HepG2 (cell line): ENCODE data around the gene KDM3B. TPM values are rescaled to one million over a fixed set of nuclear protein-coding genes. Genes with fewer than 3 reads are reported as not detected.

Experiments
- ATAC-seq: fragments of 200-7000 bp; cut with Tn5 transposase; 3 replicates; pipeline ENCODE4 v1.9.1; 2020; ENCODE audit warnings: mild to moderate bottlenecking, moderate library complexity
- BruUV-seq: library from RNA; stranded (reverse); fragments of 400-500 nt; replicated peaks from 2 replicates; lab custom pipeline; 2021; lab: Mats Ljungman, UMichigan
- CTCF ChIA-PET: fragments of 300-600 bp; formaldehyde crosslinking; extraction: SDS; loops from one replicate; lab custom pipeline; 2021; ENCODE audit warnings: low total read pairs, inconsistent platforms, low intra/inter-chr PET ratio; lab: Yijun Ruan, JAX
- POLR2A ChIA-PET: fragments of 350-600 bp; sonication (Branson Sonifier 250); formaldehyde crosslinking; loops from one replicate; lab custom pipeline; 2020; ENCODE audit warnings: antibody characterized with exemption, inconsistent platforms; lab: Yijun Ruan, JAX
- DNase-seq: peaks from one replicate; pipeline ENCODE4 v3.0.0-alpha.2; 2015; ENCODE audit warnings: low spot score
- FAIRE-seq: peaks from 3 replicates; lab custom pipeline; 2011; peaks lifted over from hg19 to GRCh38; lab: Jason Lieb, UNC
- H2AFZ ChIP-seq: one replicate; pipeline ENCODE4 v1.6.1; 2011; ENCODE audit warnings: low read length, inconsistent platforms
- H3K27ac ChIP-seq: fragments of 300-600 bp; 3 replicates; pipeline ENCODE4 v1.8.0; 2011; ENCODE audit warnings: mixed run types, mild to moderate bottlenecking, mixed read lengths, low read length, inconsistent platforms; ENCODE audit not compliant: insufficient read depth; ENCODE audit errors: extremely low read length
- H3K27me3 ChIP-seq, 2 experiments: fragments of 200-600 bp in 1 of 2; 2 replicates in 1 of 2; 3 replicates in 1 of 2; pipeline versions ENCODE4 v1.6.0 to v1.8.0; 2011; ENCODE audit warnings: low read length in 2 of 2, mild to moderate bottlenecking in 2 of 2, moderate library complexity in 2 of 2, inconsistent platforms in 1 of 2; ENCODE audit not compliant: insufficient read depth in 2 of 2, control insufficient read depth in 1 of 2
- H3K36me3 ChIP-seq, 2 experiments: fragments of 200-600 bp in 1 of 2; replicated peaks in 1 of 2; 2 replicates in 1 of 2; 3 replicates in 1 of 2; pipeline versions ENCODE4 v1.5.1 to v1.8.0; 2011; ENCODE audit warnings: low read length in 2 of 2, inconsistent platforms in 1 of 2; ENCODE audit not compliant: insufficient read depth in 2 of 2, control insufficient read depth in 1 of 2
- H3K4me1 ChIP-seq: 2 replicates; pipeline ENCODE4 v1.5.1; 2012; ENCODE audit warnings: low read length, inconsistent platforms; ENCODE audit not compliant: insufficient read depth
- H3K4me2 ChIP-seq: 2 replicates; pipeline ENCODE4 v1.6.0; 2011; ENCODE audit warnings: low read depth, low read length, inconsistent platforms
- H3K4me3 ChIP-seq, 3 experiments: fragments of 200-600 bp in 1 of 3; sonication (generic), shearing (Covaris generic) in 1 of 3; replicated peaks in 1 of 3; 2 replicates each; pipeline ENCODE4 v1.5.1; 2011 to 2016; ENCODE audit warnings: low read length in 3 of 3, inconsistent platforms in 2 of 3, low read depth in 2 of 3, mild to moderate bottlenecking in 2 of 3, control low read depth in 1 of 3, mixed read lengths in 1 of 3; ENCODE audit not compliant: insufficient read depth in 1 of 3
- H3K79me2 ChIP-seq: one replicate; pipeline ENCODE4 v1.6.1; 2011; ENCODE audit warnings: low read length, inconsistent platforms; ENCODE audit not compliant: insufficient read depth
- H3K9ac ChIP-seq: 2 replicates; pipeline ENCODE4 v1.6.0; 2011; ENCODE audit warnings: mild to moderate bottlenecking, low read depth, low read length, inconsistent platforms; ENCODE audit not compliant: insufficient read depth
- H3K9me3 ChIP-seq: 2 replicates; pipeline ENCODE4 v1.5.1; 2012; ENCODE audit warnings: mild to moderate bottlenecking, low read length
- H4K20me1 ChIP-seq: 2 replicates; pipeline ENCODE4 v1.6.0; 2011; ENCODE audit warnings: inconsistent platforms, mild to moderate bottlenecking, low read length, moderate library complexity; ENCODE audit not compliant: insufficient read depth
- MATR3 ChIP-seq: sonication (generic); formaldehyde crosslinking; IDR thresholded peaks from 2 replicates; pipeline ENCODE4 v1.4.0; 2020; ENCODE audit warnings: missing genetic modification reagents
- SMARCE1 ChIP-seq: fragments of 450-650 bp; IDR thresholded peaks from 2 replicates; pipeline ENCODE4 v1.6.1; 2017; ENCODE audit warnings: borderline replicate concordance
- TRIM24 ChIP-seq: sonication (generic); formaldehyde crosslinking; IDR thresholded peaks from 2 replicates; pipeline ENCODE4 v1.8.0; 2022; ENCODE audit warnings: mild to moderate bottlenecking, missing genetic modification reagents
- ZNF121 ChIP-seq: sonication (generic); formaldehyde crosslinking; IDR thresholded peaks from 2 replicates; pipeline ENCODE4 v1.5.0; 2020; ENCODE audit warnings: mild to moderate bottlenecking, missing genetic modification reagents
- ZNF317 ChIP-seq: sonication (generic); formaldehyde crosslinking; IDR thresholded peaks from 2 replicates; pipeline ENCODE4 v1.5.0; 2020; ENCODE audit warnings: mild to moderate bottlenecking, missing genetic modification reagents
- WGBS: methylation state at CpG from one replicate; pipeline ENCODE4 v1.1.6; 2017; ENCODE audit warnings: low lambda C conversion rate; 5-methylcytosine and 5-hydroxymethylcytosine counted together
- in situ Hi-C: cut with HindIII; loops from 2 replicates; pipeline ENCODE4 v1.10.0; 2017; ENCODE audit warnings: low pct_unique_long_range_greater_than_20kb; ENCODE audit not compliant: extremely low pct_ligation_motif_present
- intact Hi-C: fragments of 100-400 bp; cut with micrococcal nuclease; formaldehyde crosslinking; loops from one replicate; pipeline ENCODE4 v1.10.0; 2022; ENCODE audit not compliant: unreplicated experiment
- polyA plus RNA-seq, 8 experiments: library from polyadenylated mRNA; depleted of rRNA in 3 of 8; stranded (reverse) in 7 of 8; unstranded in 1 of 8; fragments of >200 nt; fragmentation: Illumina TruSeq in 4 of 8; extraction: Trizol in 4 of 8; gene quantifications; 2 replicates each; pipeline versions ENCODE4 v1.2.1 to v1.2.3, GENCODE V29; 2011 to 2016; ENCODE audit warnings: low read depth in 4 of 8, missing spikeins in 1 of 8, mixed read lengths in 1 of 8; ENCODE audit not compliant: insufficient read depth in 1 of 8
- total RNA-seq, 5 experiments: library from RNA; depleted of rRNA; stranded (reverse); fragments of >200 nt; fragmentation: Illumina TruSeq; extraction: Trizol; gene quantifications; 2 replicates each; pipeline ENCODE4 v1.2.3, GENCODE V29; 2016; ENCODE audit warnings: low read depth in 1 of 5
- TF ChIP-seq, protein P1 (sequence below): sonication (generic); formaldehyde crosslinking; IDR thresholded peaks from 2 replicates; pipeline ENCODE4 v1.4.0; 2020; ENCODE audit warnings: low read depth, missing genetic modification reagents
- TF ChIP-seq, protein P2 (sequence below): sonication (generic); formaldehyde crosslinking; IDR thresholded peaks from 2 replicates; pipeline ENCODE4 v1.8.1; 2022; ENCODE audit warnings: low read depth, mild to moderate bottlenecking, missing genetic modification reagents
- TF ChIP-seq, protein P3 (sequence below): sonication (generic); formaldehyde crosslinking; IDR thresholded peaks from 2 replicates; pipeline ENCODE4; 2020; ENCODE audit warnings: missing genetic modification reagents, mild to moderate bottlenecking, borderline replicate concordance
- TF ChIP-seq, protein P4 (sequence below): sonication (generic); formaldehyde crosslinking; IDR thresholded peaks from 2 replicates; pipeline ENCODE4 v1.4.0; 2020; ENCODE audit warnings: missing genetic modification reagents

Gene KDM3B
- total and polyA plus RNA-seq, 2 of the 13 experiments (the other 11 are each of a cell fraction or from before 2014, with no cell fraction given) = 19.7 to 34.3 TPM

DNA sequence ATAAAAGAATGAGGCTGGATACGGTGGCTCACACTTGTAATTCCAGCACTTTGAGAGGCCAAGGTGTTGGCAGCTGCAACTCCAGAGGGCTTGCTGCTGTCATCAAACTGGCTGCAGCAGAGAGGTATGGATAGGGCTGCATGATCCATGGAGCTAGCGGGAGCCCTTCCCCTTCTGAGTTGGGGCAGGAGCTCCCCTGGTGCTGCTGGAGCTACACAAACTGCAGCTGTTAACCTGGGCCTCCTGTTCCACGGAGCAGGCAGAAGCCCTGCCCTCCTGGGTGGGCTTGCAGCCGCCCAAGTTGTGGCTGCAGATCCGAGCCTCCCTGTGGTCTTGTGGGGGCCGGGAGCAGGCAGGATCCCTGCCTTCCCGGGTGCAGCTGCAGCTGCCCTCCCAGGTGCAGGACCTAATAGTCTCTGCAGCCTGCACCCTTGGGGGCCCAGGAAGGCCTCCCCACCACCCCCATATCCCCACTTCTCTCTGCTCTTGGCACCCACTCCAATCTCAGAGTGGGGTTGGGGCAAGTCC is 36.7 kb upstream of the KDM3B start (continued):
- TF ChIP-seq, protein P1, sequence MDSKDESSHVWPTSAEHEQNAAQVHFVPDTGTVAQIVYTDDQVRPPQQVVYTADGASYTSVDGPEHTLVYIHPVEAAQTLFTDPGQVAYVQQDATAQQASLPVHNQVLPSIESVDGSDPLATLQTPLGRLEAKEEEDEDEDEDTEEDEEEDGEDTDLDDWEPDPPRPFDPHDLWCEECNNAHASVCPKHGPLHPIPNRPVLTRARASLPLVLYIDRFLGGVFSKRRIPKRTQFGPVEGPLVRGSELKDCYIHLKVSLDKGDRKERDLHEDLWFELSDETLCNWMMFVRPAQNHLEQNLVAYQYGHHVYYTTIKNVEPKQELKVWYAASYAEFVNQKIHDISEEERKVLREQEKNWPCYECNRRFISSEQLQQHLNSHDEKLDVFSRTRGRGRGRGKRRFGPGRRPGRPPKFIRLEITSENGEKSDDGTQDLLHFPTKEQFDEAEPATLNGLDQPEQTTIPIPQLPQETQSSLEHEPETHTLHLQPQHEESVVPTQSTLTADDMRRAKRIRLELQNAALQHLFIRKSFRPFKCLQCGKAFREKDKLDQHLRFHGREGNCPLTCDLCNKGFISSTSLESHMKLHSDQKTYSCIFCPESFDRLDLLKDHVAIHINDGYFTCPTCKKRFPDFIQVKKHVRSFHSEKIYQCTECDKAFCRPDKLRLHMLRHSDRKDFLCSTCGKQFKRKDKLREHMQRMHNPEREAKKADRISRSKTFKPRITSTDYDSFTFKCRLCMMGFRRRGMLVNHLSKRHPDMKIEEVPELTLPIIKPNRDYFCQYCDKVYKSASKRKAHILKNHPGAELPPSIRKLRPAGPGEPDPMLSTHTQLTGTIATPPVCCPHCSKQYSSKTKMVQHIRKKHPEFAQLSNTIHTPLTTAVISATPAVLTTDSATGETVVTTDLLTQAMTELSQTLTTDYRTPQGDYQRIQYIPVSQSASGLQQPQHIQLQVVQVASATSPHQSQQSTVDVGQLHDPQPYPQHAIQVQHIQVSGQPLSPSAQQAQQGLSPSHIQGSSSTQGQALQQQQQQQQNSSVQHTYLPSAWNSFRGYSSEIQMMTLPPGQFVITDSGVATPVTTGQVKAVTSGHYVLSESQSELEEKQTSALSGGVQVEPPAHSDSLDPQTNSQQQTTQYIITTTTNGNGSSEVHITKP = no peak
- no peak for TF ChIP-seq ZNF317 (CRISPR knock-in tag)
- TF ChIP-seq, protein P2, sequence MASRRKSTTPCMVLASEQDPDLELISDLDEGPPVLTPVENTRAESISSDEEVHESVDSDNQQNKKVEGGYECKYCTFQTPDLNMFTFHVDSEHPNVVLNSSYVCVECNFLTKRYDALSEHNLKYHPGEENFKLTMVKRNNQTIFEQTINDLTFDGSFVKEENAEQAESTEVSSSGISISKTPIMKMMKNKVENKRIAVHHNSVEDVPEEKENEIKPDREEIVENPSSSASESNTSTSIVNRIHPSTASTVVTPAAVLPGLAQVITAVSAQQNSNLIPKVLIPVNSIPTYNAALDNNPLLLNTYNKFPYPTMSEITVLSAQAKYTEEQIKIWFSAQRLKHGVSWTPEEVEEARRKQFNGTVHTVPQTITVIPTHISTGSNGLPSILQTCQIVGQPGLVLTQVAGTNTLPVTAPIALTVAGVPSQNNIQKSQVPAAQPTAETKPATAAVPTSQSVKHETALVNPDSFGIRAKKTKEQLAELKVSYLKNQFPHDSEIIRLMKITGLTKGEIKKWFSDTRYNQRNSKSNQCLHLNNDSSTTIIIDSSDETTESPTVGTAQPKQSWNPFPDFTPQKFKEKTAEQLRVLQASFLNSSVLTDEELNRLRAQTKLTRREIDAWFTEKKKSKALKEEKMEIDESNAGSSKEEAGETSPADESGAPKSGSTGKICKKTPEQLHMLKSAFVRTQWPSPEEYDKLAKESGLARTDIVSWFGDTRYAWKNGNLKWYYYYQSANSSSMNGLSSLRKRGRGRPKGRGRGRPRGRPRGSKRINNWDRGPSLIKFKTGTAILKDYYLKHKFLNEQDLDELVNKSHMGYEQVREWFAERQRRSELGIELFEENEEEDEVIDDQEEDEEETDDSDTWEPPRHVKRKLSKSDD (CRISPR knock-in tag) = no peak

DNA sequence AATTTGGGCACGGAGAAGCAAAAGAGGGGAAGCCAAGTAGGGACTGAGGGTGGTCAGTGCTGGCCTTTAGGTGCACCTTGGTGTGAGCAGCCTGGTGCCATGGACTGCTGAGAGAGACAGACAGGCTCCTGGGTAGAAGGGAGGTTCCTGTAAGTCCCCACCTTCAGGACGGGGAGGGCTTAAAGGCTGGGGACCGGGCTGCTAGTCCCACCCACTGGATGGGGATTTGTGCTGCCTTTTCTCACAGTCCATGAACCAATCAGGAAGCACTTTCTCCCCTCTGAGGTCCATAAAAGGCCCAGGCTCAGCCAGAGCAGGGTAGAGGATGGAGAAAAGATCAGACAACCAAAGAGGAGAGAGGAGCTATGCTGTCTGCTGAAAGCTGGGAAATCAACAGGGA is 36.1 kb upstream of the KDM3B start:
- FAIRE-seq (no peak), ATAC-seq (no peak), DNase-seq (no peak)
- ChIA-PET CTCF (no interaction called here), POLR2A (no interaction called here)
- intact Hi-C loops (no loop called here), in situ Hi-C loops (no loop called here)
- Histone ChIP-seq H3K4me1 (no peaks in the 10 kb centered on the region), H3K79me2 (no peaks in the 10 kb centered on the region), H3K9ac (no peak overlapping the region), H3K27ac (no peak overlapping the region), H2AFZ (no peak overlapping the region), H3K4me3 (no peak overlapping the region), H3K36me3 (peaks cover 5 to 36% of the 10 kb centered on the region in 2 experiments; a peak in 4 of 5 replicates), H3K27me3 (no peaks in the 10 kb centered on the region), H3K9me3 (no peaks in the 10 kb centered on the region), H4K20me1 (no peaks in the 10 kb centered on the region), H3K4me2 (no peak overlapping the region)
- 92% methylated on average over 3 of the region's 3 CpGs for WGBS
- BruUV-seq = no TSS peak
- no peak for TF ChIP-seq MATR3 (CRISPR knock-in tag)
- TF ChIP-seq, protein P3, sequence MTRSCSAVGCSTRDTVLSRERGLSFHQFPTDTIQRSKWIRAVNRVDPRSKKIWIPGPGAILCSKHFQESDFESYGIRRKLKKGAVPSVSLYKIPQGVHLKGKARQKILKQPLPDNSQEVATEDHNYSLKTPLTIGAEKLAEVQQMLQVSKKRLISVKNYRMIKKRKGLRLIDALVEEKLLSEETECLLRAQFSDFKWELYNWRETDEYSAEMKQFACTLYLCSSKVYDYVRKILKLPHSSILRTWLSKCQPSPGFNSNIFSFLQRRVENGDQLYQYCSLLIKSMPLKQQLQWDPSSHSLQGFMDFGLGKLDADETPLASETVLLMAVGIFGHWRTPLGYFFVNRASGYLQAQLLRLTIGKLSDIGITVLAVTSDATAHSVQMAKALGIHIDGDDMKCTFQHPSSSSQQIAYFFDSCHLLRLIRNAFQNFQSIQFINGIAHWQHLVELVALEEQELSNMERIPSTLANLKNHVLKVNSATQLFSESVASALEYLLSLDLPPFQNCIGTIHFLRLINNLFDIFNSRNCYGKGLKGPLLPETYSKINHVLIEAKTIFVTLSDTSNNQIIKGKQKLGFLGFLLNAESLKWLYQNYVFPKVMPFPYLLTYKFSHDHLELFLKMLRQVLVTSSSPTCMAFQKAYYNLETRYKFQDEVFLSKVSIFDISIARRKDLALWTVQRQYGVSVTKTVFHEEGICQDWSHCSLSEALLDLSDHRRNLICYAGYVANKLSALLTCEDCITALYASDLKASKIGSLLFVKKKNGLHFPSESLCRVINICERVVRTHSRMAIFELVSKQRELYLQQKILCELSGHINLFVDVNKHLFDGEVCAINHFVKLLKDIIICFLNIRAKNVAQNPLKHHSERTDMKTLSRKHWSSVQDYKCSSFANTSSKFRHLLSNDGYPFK (CRISPR knock-in tag) = no peak
- no peak for TF ChIP-seq ZNF121
- no peak for TF ChIP-seq TRIM24
- no peak for TF ChIP-seq SMARCE1
- TF ChIP-seq, protein P4, sequence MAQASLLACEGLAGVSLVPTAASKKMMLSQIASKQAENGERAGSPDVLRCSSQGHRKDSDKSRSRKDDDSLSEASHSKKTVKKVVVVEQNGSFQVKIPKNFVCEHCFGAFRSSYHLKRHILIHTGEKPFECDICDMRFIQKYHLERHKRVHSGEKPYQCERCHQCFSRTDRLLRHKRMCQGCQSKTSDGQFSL = no peak
